Measurements from ENCODE around the gene GAL3ST2.
"Not testable (repeated sequence)": the region's sequence is repeated elsewhere in the genome, so short reads cannot be mapped to it uniquely, and the experiment has no call there.

Gene GAL3ST2

GRCh38 chr2:241768850-241769249 lies 7.8 kb upstream of the GAL3ST2 start:
- DNase-seq (ENCODE audit: low spot score): no peak

- no peak for DNase-seq (ENCODE audit: low spot score)
Measured at GRCh38 chr2:241769819-241770184, 6.8 kb upstream of the GAL3ST2 start.

GRCh38 chr2:241770185-241770935 lies 6.3 kb upstream of the GAL3ST2 start:
- no peak for DNase-seq (ENCODE audit: low spot score)

GRCh38 chr2:241770936-241771285 lies 5.7 kb upstream of the GAL3ST2 start:
- DNase-seq (ENCODE audit: low spot score): no peak

GRCh38 chr2:241771286-241772062 lies 5.1 kb upstream of the GAL3ST2 start:
- DNase-seq (ENCODE audit: low spot score): no peak

GRCh38 chr2:241772063-241772499 lies 4.5 kb upstream of the GAL3ST2 start:
- DNase-seq (ENCODE audit: low spot score): peak; percentile 47

- no peak for DNase-seq (ENCODE audit: low spot score)
Measured at GRCh38 chr2:241773511-241774418, 2.9 kb upstream of the GAL3ST2 start.

GRCh38 chr2:241774419-241775222 lies 2.0 kb upstream of the GAL3ST2 start:
- no peak for DNase-seq (ENCODE audit: low spot score)

- DNase-seq (ENCODE audit: low spot score): no peak
Measured at GRCh38 chr2:241775223-241776177, 1.1 kb upstream of the GAL3ST2 start.

GRCh38 chr2:241777170-241777685 lies 606 bp downstream of the GAL3ST2 start:
- DNase-seq (ENCODE audit: low spot score): no peak

GRCh38 chr2:241777686-241778627 lies 1.3 kb downstream of the GAL3ST2 start:
- no peak for DNase-seq (ENCODE audit: low spot score)

- DNase-seq (ENCODE audit: low spot score): no peak
Measured at GRCh38 chr2:241780939-241781569, 4.4 kb downstream of the GAL3ST2 start.

GRCh38 chr2:241782053-241782452 lies 5.4 kb downstream of the GAL3ST2 start:
- not testable (repeated sequence) for DNase-seq (ENCODE audit: low spot score)

- DNase-seq (ENCODE audit: low spot score): no peak
Measured at GRCh38 chr2:241788135-241788534, 11.5 kb downstream of the GAL3ST2 start.

GRCh38 chr2:241788572-241788971 lies 11.9 kb downstream of the GAL3ST2 start:
- DNase-seq (ENCODE audit: low spot score): peak; percentile 49

GRCh38 chr2:241791385-241791784 lies 14.8 kb downstream of the GAL3ST2 start:
- not testable (repeated sequence) for DNase-seq (ENCODE audit: low spot score)

GRCh38 chr2:241793385-241793784 lies 16.8 kb downstream of the GAL3ST2 start:
- DNase-seq (ENCODE audit: low spot score): no peak

- no peak for DNase-seq (ENCODE audit: low spot score)
Measured at GRCh38 chr2:241794250-241794823, 17.7 kb downstream of the GAL3ST2 start.

Data from CD4-positive, alpha-beta T cell treated with Interleukin-15 for 4 hours (primary cell).